Naive B cell (primary cell): Measurements from ENCODE around the gene TRAPPC4. TPM values are rescaled to one million over a fixed set of nuclear protein-coding genes. Genes with fewer than 3 reads are reported as not detected.
"Not testable (repeated sequence)": the region's sequence is repeated elsewhere in the genome, so short reads cannot be mapped to it uniquely, and the experiment has no call there.

ENCODE experiments used
- ATAC-seq, 2 donors: fragments of 150-1000 bp; cut with Tn5 transposase; 2 replicates each; pipeline ENCODE4 v1.10.0; 2021; ENCODE audit warnings: low read depth in 2 of 2, mild to moderate bottlenecking in 2 of 2, moderate library complexity in 2 of 2
- DNase-seq: peaks from one replicate; pipeline ENCODE4 v3.0.0; 2022
- H3K27ac Mint-ChIP-seq, 6 donors: one replicate each; pipeline ENCODE4 v1.8.0; 2020 to 2022; ENCODE audit warnings: mild to moderate bottlenecking in 6 of 6, mixed read lengths in 6 of 6, moderate library complexity in 5 of 6, inconsistent platforms in 2 of 6
- H3K27me3 Mint-ChIP-seq, 3 donors: one replicate each; pipeline ENCODE4 v1.8.0; 2021 to 2022; ENCODE audit warnings: mixed read lengths in 3 of 3, mild to moderate bottlenecking in 1 of 3
- H3K36me3 Mint-ChIP-seq, 2 donors: one replicate each; pipeline ENCODE4 v1.8.0; 2020 to 2022; ENCODE audit warnings: mixed read lengths in 2 of 2, inconsistent platforms in 1 of 2, mild to moderate bottlenecking in 1 of 2
- H3K4me1 Mint-ChIP-seq, 3 donors: one replicate each; pipeline ENCODE4 v1.8.0; 2020 to 2022; ENCODE audit warnings: mixed read lengths in 3 of 3, inconsistent platforms in 1 of 3, mild to moderate bottlenecking in 1 of 3, moderate library complexity in 1 of 3
- H3K4me3 Mint-ChIP-seq, 8 donors: one replicate each; pipeline ENCODE4 v1.8.0; 2020 to 2022; ENCODE audit warnings: mild to moderate bottlenecking in 8 of 8, mixed read lengths in 8 of 8, moderate library complexity in 8 of 8, inconsistent platforms in 2 of 8
- H3K9me3 Mint-ChIP-seq, 7 donors: one replicate each; pipeline ENCODE4 v1.8.0; 2020 to 2022; ENCODE audit warnings: mixed read lengths in 7 of 7, mild to moderate bottlenecking in 5 of 7, inconsistent platforms in 2 of 7, moderate library complexity in 1 of 7
- polyA plus RNA-seq, 6 donors: library from polyadenylated mRNA; unstranded; fragments of 300-500 nt; fragmentation: Illumina TruSeq; gene quantifications; one replicate each; pipeline ENCODE4 v1.2.3, GENCODE V29; 2021; ENCODE audit warnings: low read depth in 6 of 6

The TRAPPC4 gene
- polyA plus RNA-seq, 6 donors from 2014 or later: 45.6 to 103 (median 73.6) TPM

DNA sequence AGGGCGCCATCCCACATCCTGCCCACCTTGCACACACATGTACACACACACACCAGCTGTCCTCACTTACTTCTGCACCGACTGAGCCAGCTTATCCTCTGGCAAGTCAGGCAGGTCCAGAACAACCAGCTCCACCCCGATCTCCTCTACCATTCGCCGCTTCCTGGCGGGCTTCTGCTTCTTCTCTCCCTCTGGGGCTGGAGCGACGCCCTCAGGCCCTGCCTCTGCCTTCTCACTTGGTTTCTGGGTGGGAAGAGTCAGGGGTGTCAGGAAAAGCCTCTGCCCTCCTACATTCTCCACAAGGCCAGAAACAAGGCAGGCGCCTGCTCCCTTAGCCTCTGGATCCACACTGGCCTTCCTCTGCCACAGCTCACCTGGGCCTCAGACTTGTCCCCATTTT is 30.1 kb downstream of the TRAPPC4 start:
- Mint-ChIP-seq H3K4me1 (peaks cover 11 to 21% (median 20%) of the 10 kb centered on the region in 3 donors), H3K36me3 (peaks cover 0 to 48% of the 10 kb centered on the region in 2 donors), H3K27ac (peak overlapping the region in 2 of 6 donors; percentile 29 to 57), H3K9me3 (no peaks in the 10 kb centered on the region), H3K27me3 (no peaks in the 10 kb centered on the region), H3K4me3 (no peak overlapping the region)
- DNase-seq (no peak), ATAC-seq (no peak)

- no peak for DNase-seq
- no peaks in the 10 kb centered on the region for H3K9me3 Mint-ChIP-seq
- peaks cover 11 to 23% (median 21%) of the 10 kb centered on the region in 3 donors for H3K4me1 Mint-ChIP-seq
- H3K36me3 Mint-ChIP-seq: peaks cover 0 to 51% of the 10 kb centered on the region in 2 donors
- no peaks in the 10 kb centered on the region for H3K27me3 Mint-ChIP-seq
- ATAC-seq: no peak
- peak overlapping the region in 1 of 6 donors; percentile 57 for H3K27ac Mint-ChIP-seq
- H3K4me3 Mint-ChIP-seq: no peak overlapping the region
These were observed 30.5 kb downstream of the TRAPPC4 start for GRCh38 chr11:119049081-119049480.

DNA sequence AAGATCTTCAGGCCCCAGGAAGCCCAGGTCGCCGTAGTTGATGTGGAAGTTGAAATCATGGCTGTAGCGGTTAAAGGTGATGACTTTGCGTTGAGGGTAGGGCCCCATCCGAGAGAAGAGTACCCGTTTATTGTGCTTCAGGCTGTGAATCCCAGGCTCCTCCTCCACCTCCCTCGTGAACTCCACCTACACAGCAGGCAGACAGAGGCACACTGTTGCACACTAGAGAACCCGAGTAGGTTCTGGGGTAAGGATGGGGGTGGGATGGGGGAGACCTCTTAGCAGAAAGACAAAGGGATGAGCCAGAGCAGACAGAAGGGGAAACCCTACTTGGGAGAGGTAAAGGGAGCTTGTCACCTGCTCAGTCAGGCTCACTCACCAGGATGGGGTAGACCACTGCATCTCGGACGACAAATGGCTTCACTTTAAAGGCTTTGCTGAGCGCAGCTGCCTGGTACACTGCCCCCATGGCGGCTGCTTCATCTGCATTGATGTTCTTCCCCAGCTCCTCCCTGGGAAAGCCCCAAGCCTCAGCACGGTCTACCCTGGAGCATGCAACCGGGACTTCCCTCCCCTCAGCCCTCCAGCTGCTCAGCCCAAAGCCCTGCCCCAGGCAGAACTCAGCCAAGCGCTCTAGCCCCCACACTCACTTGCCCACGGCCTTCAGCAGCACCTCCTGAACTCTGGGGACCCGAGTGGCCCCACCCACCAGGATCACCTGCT is 33.0 kb downstream of the TRAPPC4 start:
- peaks cover 23 to 43% (median 34%) of the 10 kb centered on the region in 3 donors for H3K4me1 Mint-ChIP-seq
- H3K27ac Mint-ChIP-seq: peak overlapping the region in 4 of 6 donors; percentile 44 to 92 (median 60)
- DNase-seq (peak; percentile 39), ATAC-seq (peak; percentile 66 to 74)
- H3K9me3 Mint-ChIP-seq: no peaks in the 10 kb centered on the region
- peaks cover 0 to 45% of the 10 kb centered on the region in 2 donors for H3K36me3 Mint-ChIP-seq
- H3K4me3 Mint-ChIP-seq: peak overlapping the region in 4 of 8 donors; percentile 38 to 78 (median 58)
- no peaks in the 10 kb centered on the region for H3K27me3 Mint-ChIP-seq

DNA sequence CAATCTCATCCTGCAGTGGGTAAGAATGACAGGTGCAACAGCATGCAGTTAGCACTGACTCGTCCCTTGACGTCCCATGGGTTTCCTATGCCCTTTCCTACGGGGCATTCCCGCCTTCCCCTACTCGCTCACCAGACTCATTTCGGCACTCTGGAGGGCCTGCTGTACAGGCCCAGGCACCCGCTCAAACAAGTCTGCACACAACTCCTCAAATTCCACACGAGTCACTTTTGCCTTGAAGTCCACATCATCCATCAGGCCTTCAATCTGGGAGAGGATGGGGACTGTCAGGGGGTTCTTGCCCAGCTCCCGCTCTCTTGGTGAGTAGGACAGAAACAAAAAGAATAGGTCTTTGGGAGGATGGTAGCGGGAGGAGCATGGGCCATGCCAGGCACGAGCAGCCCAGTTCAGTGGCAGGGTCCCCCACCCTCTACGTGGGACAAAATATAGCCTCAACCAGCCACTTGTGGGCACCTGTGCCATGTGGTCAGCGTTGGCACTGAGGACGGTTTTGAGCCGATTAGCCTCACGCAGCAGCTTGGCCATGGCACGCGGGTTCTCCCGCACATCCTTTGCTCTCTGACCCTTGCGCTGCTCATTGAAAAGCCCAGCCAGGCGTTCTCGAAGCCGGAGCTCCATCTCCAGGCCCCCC is 33.7 kb downstream of the TRAPPC4 start:
- no peak for ATAC-seq
- H3K27me3 Mint-ChIP-seq: no peaks in the 10 kb centered on the region
- H3K9me3 Mint-ChIP-seq: no peaks in the 10 kb centered on the region
- H3K4me3 Mint-ChIP-seq: peak overlapping the region in 5 of 8 donors; percentile 19 to 69 (median 38)
- H3K4me1 Mint-ChIP-seq: peaks cover 30 to 45% (median 38%) of the 10 kb centered on the region in 3 donors
- peak overlapping the region in 4 of 6 donors; percentile 44 to 92 (median 60) for H3K27ac Mint-ChIP-seq
- no peak for DNase-seq
- H3K36me3 Mint-ChIP-seq: peaks cover 0 to 43% of the 10 kb centered on the region in 2 donors

DNA sequence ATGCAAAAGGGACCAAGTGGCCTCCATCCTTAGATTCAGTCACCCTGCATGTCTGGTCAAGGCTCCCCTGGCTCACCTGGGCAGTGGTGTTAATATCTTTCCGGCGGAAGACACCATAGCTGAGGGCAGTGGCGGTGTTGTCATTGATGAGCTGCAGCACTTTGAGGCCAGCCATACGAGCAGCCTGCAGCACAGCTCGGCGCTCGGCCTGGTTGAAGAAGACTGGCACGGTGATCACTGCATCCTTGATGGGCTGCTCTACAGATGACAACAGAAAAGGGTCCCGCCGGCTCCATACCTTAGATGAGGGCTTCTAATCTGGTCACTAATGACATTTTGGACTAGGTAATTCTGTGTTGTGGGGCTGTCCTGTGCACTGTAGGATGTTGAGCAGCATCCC is 35.9 kb downstream of the TRAPPC4 start:
- no peak for ATAC-seq
- H3K27ac Mint-ChIP-seq: peak overlapping the region in 2 of 6 donors; percentile 47 to 97
- DNase-seq: no peak
- H3K4me1 Mint-ChIP-seq: peaks cover 43 to 57% (median 45%) of the 10 kb centered on the region in 3 donors
- peaks cover 0 to 27% of the 10 kb centered on the region in 2 donors for H3K36me3 Mint-ChIP-seq
- H3K27me3 Mint-ChIP-seq: no peaks in the 10 kb centered on the region
- no peaks in the 10 kb centered on the region for H3K9me3 Mint-ChIP-seq
- H3K4me3 Mint-ChIP-seq: peak overlapping the region in 3 of 8 donors; percentile 15 to 67 (median 47)

GRCh38 chr11:119055901-119056300 is 37.3 kb downstream of the TRAPPC4 start:
- Mint-ChIP-seq H3K4me1 (peaks cover 43 to 58% (median 45%) of the 10 kb centered on the region in 3 donors), H3K27me3 (no peaks in the 10 kb centered on the region), H3K4me3 (peak overlapping the region; percentile 66 to 98 (median 95)), H3K27ac (peak overlapping the region in 5 of 6 donors; percentile 21 to 97 (median 91)), H3K36me3 (peaks cover 0 to 21% of the 10 kb centered on the region in 2 donors), H3K9me3 (no peaks in the 10 kb centered on the region)
- ATAC-seq (no peak), DNase-seq (no peak)

DNA sequence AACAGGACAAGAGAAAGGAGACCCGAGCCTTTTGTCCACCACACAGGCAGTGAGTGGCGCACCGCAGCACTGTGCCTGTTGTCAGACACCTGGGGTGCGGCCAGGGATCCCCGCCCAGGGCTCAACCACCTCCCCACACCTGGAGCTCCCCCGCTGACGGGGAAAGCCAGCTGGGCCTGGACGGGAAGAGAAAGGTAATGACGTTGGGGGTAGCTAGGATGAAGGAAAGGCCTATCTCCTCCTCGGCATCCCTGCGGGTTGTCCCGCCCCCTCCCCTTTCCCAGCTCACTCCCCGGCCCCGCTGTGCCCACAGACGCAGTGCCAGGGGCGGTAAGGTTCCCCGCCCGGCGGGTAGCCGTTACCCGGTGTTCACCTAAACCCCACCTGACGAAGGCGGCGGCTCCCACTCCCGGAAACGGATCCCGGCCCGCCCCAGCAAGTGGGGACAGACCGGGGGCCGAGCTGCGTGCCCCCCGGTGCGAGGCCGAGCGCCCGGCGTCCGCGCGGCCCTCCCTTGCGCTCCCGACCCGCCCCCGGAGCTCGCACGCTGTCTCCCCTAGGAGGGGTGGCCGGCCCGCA is 37.9 kb downstream of the TRAPPC4 start:
- H3K36me3 Mint-ChIP-seq: peaks cover 0 to 21% of the 10 kb centered on the region in 2 donors
- peak overlapping the region; percentile 86 to 98 (median 96) for H3K27ac Mint-ChIP-seq
- H3K9me3 Mint-ChIP-seq: no peaks in the 10 kb centered on the region
- DNase-seq: peak; percentile 46
- no peaks in the 10 kb centered on the region for H3K27me3 Mint-ChIP-seq
- H3K4me1 Mint-ChIP-seq: peaks cover 41 to 51% (median 43%) of the 10 kb centered on the region in 3 donors
- H3K4me3 Mint-ChIP-seq: peak overlapping the region; percentile 94 to 99 (median 97)
- peak; percentile 15 to 20 for ATAC-seq

DNA sequence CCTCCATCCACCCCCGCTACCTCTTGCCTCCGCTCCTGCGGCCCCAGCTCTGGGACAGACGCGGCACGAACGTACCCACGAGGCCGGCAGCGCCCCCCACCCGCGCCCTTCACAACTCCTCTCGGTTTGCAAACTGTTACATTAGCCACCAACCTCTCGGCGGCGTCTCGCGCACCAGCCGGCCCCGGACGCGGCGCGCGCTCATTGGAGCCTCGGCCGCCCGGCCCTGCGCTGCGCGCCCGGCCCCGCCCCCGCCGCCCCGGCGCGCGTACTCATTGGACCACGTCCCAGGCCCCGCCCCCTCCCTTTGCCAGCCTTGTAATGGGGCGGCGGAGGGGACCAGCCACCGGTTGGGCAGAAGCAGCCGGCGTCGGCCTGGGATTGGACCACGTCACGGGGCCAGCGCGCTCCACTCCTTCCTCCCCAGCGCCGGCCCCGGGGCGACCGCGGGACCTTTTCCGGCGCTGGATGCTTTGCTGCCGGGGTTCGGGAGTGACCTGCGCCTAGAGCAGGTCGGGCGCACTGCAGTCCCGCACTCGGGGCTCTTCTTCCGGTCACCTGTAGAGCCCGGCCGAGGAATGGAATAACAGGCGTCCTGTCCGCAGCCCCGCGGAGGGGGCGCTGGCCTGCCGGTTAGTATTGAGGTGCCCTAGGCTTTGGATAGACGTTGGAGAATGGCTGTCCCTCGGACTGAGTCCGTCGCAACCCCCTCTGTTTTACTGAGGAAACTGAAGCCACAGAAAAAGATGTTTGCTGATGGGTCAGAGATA is 38.6 kb downstream of the TRAPPC4 start, which contains the start of gene HYOU1:
HYOU1 (minus strand) TSS at position 206 of the 770 bp plus-strand sequence. CDS start 1,045 bp downstream, outside the sequence.
- Mint-ChIP-seq H3K4me1 (peaks cover 37 to 47% (median 39%) of the 10 kb centered on the region in 3 donors), H3K36me3 (peaks cover 0 to 17% of the 10 kb centered on the region in 2 donors), H3K4me3 (peak within 1 kb of the TSS; percentile 94 to 99 (median 97)), H3K9me3 (no peaks in the 10 kb centered on the region), H3K27ac (peak within 1 kb of the TSS; percentile 95 to 98 (median 97)), H3K27me3 (no peaks in the 10 kb centered on the region)
- ATAC-seq: peak; percentile 83 to 89
- peak; percentile 98 for DNase-seq

DNA sequence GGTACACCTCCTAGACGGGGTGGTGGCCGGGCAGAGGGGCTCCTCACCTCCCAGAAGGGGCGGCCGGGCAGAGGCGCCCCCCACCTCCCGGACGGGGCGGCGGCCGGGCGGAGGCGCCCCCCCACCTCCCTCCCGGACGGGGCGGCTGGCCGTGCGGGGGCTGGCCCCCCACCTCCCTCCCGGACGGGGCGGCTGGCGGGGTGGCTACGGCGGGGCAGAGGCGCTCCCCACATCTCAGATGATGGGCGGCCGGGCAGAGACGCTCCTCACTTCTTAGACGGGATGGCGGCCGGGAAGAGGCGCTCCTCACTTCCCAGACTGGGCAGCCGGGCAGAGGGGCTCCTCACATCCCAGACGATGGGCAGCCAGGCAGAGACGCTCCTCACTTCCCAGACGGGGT is 40.6 kb downstream of the TRAPPC4 start:
- not testable (repeated sequence) for ATAC-seq, H3K36me3 Mint-ChIP-seq, H3K9me3 Mint-ChIP-seq, H3K27me3 Mint-ChIP-seq, DNase-seq, H3K4me3 Mint-ChIP-seq, H3K27ac Mint-ChIP-seq
- peaks cover 24 to 38% (median 31%) of the 10 kb centered on the region in 3 donors for H3K4me1 Mint-ChIP-seq

DNA sequence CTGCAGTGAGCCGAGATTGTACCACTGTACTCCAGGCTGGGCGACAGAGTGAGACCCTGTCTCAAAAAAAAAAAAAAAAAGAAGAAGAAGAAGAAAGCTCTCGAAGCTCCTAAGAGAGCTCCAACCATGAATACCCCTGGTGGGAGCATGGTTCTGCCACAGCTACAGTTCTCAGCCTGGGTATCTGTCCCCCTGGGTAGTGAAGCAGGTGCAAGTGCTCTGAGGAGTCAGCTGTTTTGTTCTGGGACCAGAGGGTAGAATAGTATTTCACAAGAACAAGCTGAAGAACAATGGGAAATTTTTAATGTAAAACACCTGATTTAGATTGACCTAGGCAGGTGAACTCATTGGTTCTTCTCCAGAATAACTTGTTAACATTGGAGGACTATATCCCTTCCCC is 42.7 kb downstream of the TRAPPC4 start:
- no peak for DNase-seq
- no peaks in the 10 kb centered on the region for H3K27me3 Mint-ChIP-seq

GRCh38 chr11:119062779-119063178 is 44.2 kb downstream of the TRAPPC4 start:
- no peaks in the 10 kb centered on the region for H3K9me3 Mint-ChIP-seq
- ATAC-seq (no peak), DNase-seq (no peak)
- H3K4me1 Mint-ChIP-seq: peaks cover 20 to 40% (median 34%) of the 10 kb centered on the region in 3 donors
- no peak overlapping the region for H3K27ac Mint-ChIP-seq
- H3K36me3 Mint-ChIP-seq: no peaks in the 10 kb centered on the region
- no peaks in the 10 kb centered on the region for H3K27me3 Mint-ChIP-seq
- peak overlapping the region in 1 of 8 donors; percentile 22 for H3K4me3 Mint-ChIP-seq

More for the DNA sequence above, 42.7 kb downstream of the TRAPPC4 start:
- Mint-ChIP-seq H3K4me1 (peaks cover 17 to 34% (median 33%) of the 10 kb centered on the region in 3 donors), H3K27ac (peak overlapping the region in 2 of 6 donors; percentile 22 to 42), H3K36me3 (no peaks in the 10 kb centered on the region), H3K4me3 (peak overlapping the region in 1 of 8 donors; percentile 53), H3K9me3 (no peaks in the 10 kb centered on the region)
- ATAC-seq: no peak

DNA sequence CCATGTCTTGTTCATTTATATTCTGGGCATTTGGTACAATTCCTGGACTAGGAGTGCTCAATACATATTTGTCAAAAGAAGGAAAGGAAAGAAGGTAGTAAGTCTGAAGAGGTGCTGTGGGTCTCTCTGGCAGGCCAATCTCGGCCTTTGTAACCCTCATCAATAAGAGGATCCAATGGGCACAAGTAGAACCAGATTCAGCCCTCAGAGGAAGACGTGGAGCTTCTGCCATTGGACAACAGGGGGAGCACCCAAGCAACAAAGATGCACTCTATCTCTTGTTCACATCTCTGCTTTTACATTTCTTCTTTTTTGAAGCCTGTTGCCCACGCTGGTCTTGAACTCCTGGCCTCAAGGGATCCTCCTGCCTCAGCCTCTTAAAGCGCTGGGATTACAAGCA is 46.8 kb downstream of the TRAPPC4 start:
- no peak for DNase-seq
- ATAC-seq: no peak
- peaks cover 19 to 50% (median 34%) of the 10 kb centered on the region in 3 donors for H3K4me1 Mint-ChIP-seq
- no peaks in the 10 kb centered on the region for H3K36me3 Mint-ChIP-seq
- H3K27ac Mint-ChIP-seq: peak overlapping the region in 4 of 6 donors; percentile 69 to 98 (median 88)
- peak overlapping the region in 5 of 8 donors; percentile 25 to 96 (median 37) for H3K4me3 Mint-ChIP-seq
- no peaks in the 10 kb centered on the region for H3K9me3 Mint-ChIP-seq
- no peaks in the 10 kb centered on the region for H3K27me3 Mint-ChIP-seq
